Left renal cortex interstitium (tissue), 4 donors: Measurements from ENCODE around the gene CDH2. TPM values are rescaled to one million over a fixed set of nuclear protein-coding genes. Genes with fewer than 3 reads are reported as not detected.

Experiments
- DNase-seq, 4 donors: peaks; one replicate each; pipeline ENCODE4 v3.0.0-alpha.2; 2013; ENCODE audit warnings: low read depth in 4 of 4, low spot score in 2 of 4, missing footprints in 1 of 4
- polyA plus RNA-seq, 4 donors: library from polyadenylated mRNA; unstranded; fragments of 120-200 nt; gene quantifications; one replicate each; pipeline ENCODE4 v1.2.1, GENCODE V29; 2013; ENCODE audit not compliant: insufficient read length in 4 of 4

Gene CDH2
- polyA plus RNA-seq, 4 donors: 69.8 to 79.6 (median 77.4) TPM

- DNase-seq: no peak
Measured at GRCh38 chr18:28128659-28128980, 48.3 kb downstream of the CDH2 start.

- no peak for DNase-seq
Measured at GRCh38 chr18:28127763-28128658, 48.9 kb downstream of the CDH2 start.

- no peak for DNase-seq
Measured at GRCh38 chr18:28127228-28127627, 49.7 kb downstream of the CDH2 start.

GRCh38 chr18:28126768-28127167 lies 50.2 kb downstream of the CDH2 start:
- no peak for DNase-seq

- DNase-seq: no peak
Measured at GRCh38 chr18:28125051-28125450, 51.9 kb downstream of the CDH2 start.

GRCh38 chr18:28124131-28125029 lies 52.5 kb downstream of the CDH2 start:
- no peak for DNase-seq

- DNase-seq: no peak
Measured at GRCh38 chr18:28123401-28124030, 53.4 kb downstream of the CDH2 start.

- no peak for DNase-seq
Measured at GRCh38 chr18:28120828-28121515, 56.0 kb downstream of the CDH2 start.

GRCh38 chr18:28116461-28116860 lies 60.5 kb downstream of the CDH2 start:
- DNase-seq: no peak

GRCh38 chr18:28115149-28115550 lies 61.8 kb downstream of the CDH2 start:
- DNase-seq: no peak

- no peak for DNase-seq
Measured at GRCh38 chr18:28114472-28114871, 62.5 kb downstream of the CDH2 start.

GRCh38 chr18:28113271-28114029 lies 63.5 kb downstream of the CDH2 start:
- no peak for DNase-seq

GRCh38 chr18:28112056-28112470 lies 64.9 kb downstream of the CDH2 start:
- DNase-seq: no peak

- no peak for DNase-seq
Measured at GRCh38 chr18:28110924-28111323, 66.0 kb downstream of the CDH2 start.

- DNase-seq: no peak
Measured at GRCh38 chr18:28109781-28110560, 67.0 kb downstream of the CDH2 start.

GRCh38 chr18:28108814-28109213 lies 68.1 kb downstream of the CDH2 start:
- DNase-seq: no peak

GRCh38 chr18:28108254-28108653 lies 68.7 kb downstream of the CDH2 start:
- DNase-seq: no peak

GRCh38 chr18:28099237-28099636 lies 77.7 kb downstream of the CDH2 start:
- no peak for DNase-seq

GRCh38 chr18:28095631-28096030 lies 81.3 kb downstream of the CDH2 start:
- DNase-seq: no peak
